SK-N-MC (cell line): ENCODE data around the gene AKAP13.

Experiments used
- EZH2 ChIP-seq: fragments of 200-600 bp; sonication (generic); IDR thresholded peaks from one replicate; pipeline ENCODE4 v1.6.1; 2017; ENCODE audit warnings: antibody characterized with exemption
- POLR2AphosphoS5 ChIP-seq: IDR thresholded peaks from 2 replicates; pipeline ENCODE4 v1.6.1; 2012; ENCODE audit warnings: mild to moderate bottlenecking, low read depth, low read length, borderline replicate concordance

DNA sequence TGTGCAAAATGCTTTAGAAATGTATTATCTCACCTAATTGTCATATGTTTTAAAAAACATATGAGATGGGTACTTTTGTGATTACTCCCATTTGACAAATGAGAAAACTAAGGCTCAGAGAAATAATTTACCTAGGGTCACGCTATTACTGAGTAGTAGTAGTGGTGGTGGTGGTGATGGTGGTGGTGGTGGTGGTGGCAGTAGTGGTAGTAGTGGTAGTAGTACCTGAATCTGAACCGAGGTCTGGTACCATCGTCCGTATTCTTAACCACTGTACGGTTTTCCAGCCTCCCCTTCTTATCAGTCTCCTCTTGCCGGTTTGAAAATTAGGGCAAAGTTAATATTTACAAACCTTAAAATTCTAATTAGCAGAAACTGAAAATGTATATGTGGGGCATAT, 311.9 kb downstream of the AKAP13 start:
- TF ChIP-seq EZH2 (no peak), POLR2AphosphoS5 (no peak)
